Measurements from ENCODE around the gene SLC15A4. TPM values are rescaled to one million over a fixed set of nuclear protein-coding genes. Genes with fewer than 3 reads are reported as not detected.
A peak's percentile ranks its signal among the peaks of the same experiment; 100 is the strongest.

The SLC15A4 gene
- total RNA-seq, 4 donors from 2014 or later, result 25.4 to 37.0 (median 32.3) TPM

DNA sequence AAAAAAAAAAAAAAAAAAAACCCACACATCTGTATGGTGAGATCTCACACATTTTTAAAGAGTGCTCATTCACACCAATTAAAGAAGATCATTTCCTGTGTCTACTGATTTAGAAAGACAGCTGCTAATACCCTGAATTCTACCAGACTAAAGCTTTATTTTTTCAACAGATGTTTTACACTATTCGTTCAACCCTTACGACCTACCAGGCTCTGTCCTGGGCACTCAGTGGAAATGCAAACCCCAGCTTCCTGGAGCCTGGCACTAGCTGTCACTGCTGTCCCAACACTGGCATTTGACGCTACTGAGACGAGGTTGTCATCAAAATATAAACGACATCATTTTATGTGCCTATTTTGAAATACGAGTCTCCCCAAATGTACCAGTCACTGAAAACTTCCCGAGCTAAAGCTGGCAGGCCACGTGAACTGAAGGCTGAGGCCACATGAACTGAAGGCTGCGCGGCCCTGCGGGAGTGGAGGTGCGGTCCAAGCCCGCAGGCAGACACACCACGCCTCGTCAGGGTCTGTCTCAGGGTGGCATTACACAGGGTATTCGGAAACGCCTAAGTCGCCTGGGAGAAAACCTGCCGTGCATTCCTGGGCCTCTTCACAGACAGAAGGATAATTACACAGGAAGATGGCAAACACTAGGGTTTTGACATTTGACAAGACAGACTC, 27.2 kb downstream of the SLC15A4 start:
- TF ChIP-seq POLR2A (IDR thresholded peaks at IDR 0.05) (no peak), CTCF (IDR thresholded peaks at IDR 0.05) (no peak)
- H3K36me3 ChIP-seq, result peaks cover 0 to 88% (median 0%) of the 10 kb centered on the region in 3 donors
- H3K4me3 ChIP-seq, result no peak overlapping the region
- peaks cover 0 to 9% (median 3%) of the 10 kb centered on the region in 4 donors for H3K4me1 ChIP-seq
- no peak for DNase-seq
- no peaks in the 10 kb centered on the region for H3K27me3 ChIP-seq
- H3K27ac ChIP-seq, result peak overlapping the region in 2 of 4 donors; percentile 6 to 79
- H3K9me3 ChIP-seq, result no peaks in the 10 kb centered on the region

GRCh38 chr12:128795530-128796361, 28.0 kb downstream of the SLC15A4 start:
- Histone ChIP-seq H3K27ac (peak overlapping the region in 2 of 4 donors; percentile 51 to 79), H3K4me3 (no peak overlapping the region), H3K9me3 (no peaks in the 10 kb centered on the region), H3K27me3 (no peaks in the 10 kb centered on the region), H3K36me3 (peaks cover 0 to 89% (median 0%) of the 10 kb centered on the region in 3 donors), H3K4me1 (peaks cover 0 to 9% (median 3%) of the 10 kb centered on the region in 4 donors)
- DNase-seq, result peak in 2 of 3 donors; percentile 66 to 80
- TF ChIP-seq CTCF (IDR thresholded peaks at IDR 0.05), result no peak
- no peak for TF ChIP-seq POLR2A (IDR thresholded peaks at IDR 0.05)

- TF ChIP-seq CTCF (IDR thresholded peaks at IDR 0.05) (no peak), POLR2A (IDR thresholded peaks at IDR 0.05) (no peak)
- no peak overlapping the region for H3K4me3 ChIP-seq
- no peaks in the 10 kb centered on the region for H3K27me3 ChIP-seq
- peak in 2 of 3 donors; percentile 50 to 64 for DNase-seq
- peaks cover 0 to 9% (median 3%) of the 10 kb centered on the region in 4 donors for H3K4me1 ChIP-seq
- no peaks in the 10 kb centered on the region for H3K9me3 ChIP-seq
- peak overlapping the region in 2 of 4 donors; percentile 51 to 79 for H3K27ac ChIP-seq
- H3K36me3 ChIP-seq, result peaks cover 0 to 83% (median 0%) of the 10 kb centered on the region in 3 donors
Observed at GRCh38 chr12:128794661-128795529, 28.9 kb downstream of the SLC15A4 start.

GRCh38 chr12:128793701-128794100, 30.1 kb downstream of the SLC15A4 start:
- TF ChIP-seq POLR2A (IDR thresholded peaks at IDR 0.05) (no peak), CTCF (IDR thresholded peaks at IDR 0.05) (no peak)
- no peaks in the 10 kb centered on the region for H3K9me3 ChIP-seq
- H3K27me3 ChIP-seq, result no peaks in the 10 kb centered on the region
- peaks cover 0 to 9% (median 3%) of the 10 kb centered on the region in 4 donors for H3K4me1 ChIP-seq
- H3K4me3 ChIP-seq, result no peak overlapping the region
- no peak for DNase-seq
- peak overlapping the region in 1 of 4 donors; percentile 79 for H3K27ac ChIP-seq
- H3K36me3 ChIP-seq, result peaks cover 0 to 71% (median 0%) of the 10 kb centered on the region in 3 donors

DNA sequence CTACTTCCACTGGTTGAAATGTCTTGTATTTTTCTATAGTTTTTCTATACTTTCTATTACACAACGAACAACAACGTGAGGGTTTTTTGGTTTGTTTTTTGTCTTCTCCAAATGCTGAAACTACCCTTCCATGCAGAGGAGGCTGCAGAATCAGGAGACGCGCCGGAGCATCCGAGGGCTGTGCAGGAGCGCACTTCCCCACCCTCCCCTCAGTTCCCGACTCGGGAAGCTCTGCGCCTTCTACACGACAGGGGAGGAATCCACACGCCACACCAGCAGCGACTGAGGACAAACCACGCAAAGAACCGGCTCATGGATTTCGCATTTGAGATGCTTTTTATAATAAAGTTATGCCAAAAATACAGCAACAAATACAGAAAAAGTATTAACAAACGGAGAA, 30.9 kb downstream of the SLC15A4 start:
- TF ChIP-seq POLR2A (IDR thresholded peaks at IDR 0.05) (no peak), CTCF (IDR thresholded peaks at IDR 0.05) (no peak)
- no peak for DNase-seq
- Histone ChIP-seq H3K4me3 (no peak overlapping the region), H3K27ac (no peak overlapping the region), H3K9me3 (no peaks in the 10 kb centered on the region), H3K27me3 (no peaks in the 10 kb centered on the region), H3K4me1 (peaks cover 0 to 9% (median 3%) of the 10 kb centered on the region in 4 donors), H3K36me3 (peaks cover 0 to 65% (median 0%) of the 10 kb centered on the region in 3 donors)

All from Peyer's patch (tissue), 4 donors.